Mammary epithelial cell (primary cell): Measurements from ENCODE around the gene MEGF10.

ENCODE experiments used
- CTCF ChIP-seq, 2 donors: IDR thresholded peaks in 1 of 2; conservative IDR thresholded peaks in 1 of 2; 2 replicates each; pipeline ENCODE4 v1.5.1; 2011 to 2012; ENCODE audit warnings: inconsistent platforms in 2 of 2, low read length in 2 of 2, mild to moderate bottlenecking in 2 of 2, control low read depth in 1 of 2, low read depth in 1 of 2; ENCODE audit not compliant: insufficient read depth in 1 of 2; ENCODE audit errors: extremely low read depth in 1 of 2
- EZH2 ChIP-seq: IDR thresholded peaks from 2 replicates; pipeline ENCODE4 v1.6.1; 2012; ENCODE audit warnings: low read length, inconsistent platforms, borderline replicate concordance

- TF ChIP-seq CTCF (conservative IDR thresholded peaks at IDR 0.05 in 1 of 2, IDR thresholded peaks at IDR 0.05 in 1 of 2; ENCODE audit: extremely low read depth in 1 of 2, insufficient read depth in 1 of 2, low read depth in 1 of 2, low read length in 2 of 2) (no peak), EZH2 (no peak)
Measured at GRCh38 chr5:127425868-127426267, 135.3 kb downstream of the MEGF10 start.
